GM23338 (cell line): ENCODE data around the gene KCNAB1.

Experiments
- CREB1 ChIP-seq: fragments of 250-450 bp; sonication (Bioruptor Pico); IDR thresholded peaks from 2 replicates; pipeline ENCODE4 v1.5.0; 2020; ENCODE audit warnings: low read depth, mild to moderate bottlenecking, moderate library complexity
- CTCF ChIP-seq, 2 experiments: fragments of 200-600 bp in 1 of 2; sonication (generic) in 1 of 2; conservative IDR thresholded peaks; 2 replicates each; pipeline versions ENCODE4 v1.5.1 to v1.6.1; 2016 to 2017; ENCODE audit warnings: antibody characterized with exemption in 2 of 2, low read depth in 2 of 2, mild to moderate bottlenecking in 2 of 2, moderate library complexity in 1 of 2
- ETS1 ChIP-seq: IDR thresholded peaks from 2 replicates; pipeline ENCODE4 v1.6.1; 2016; ENCODE audit warnings: antibody characterized with exemption
- EZH2 ChIP-seq: fragments of 200-600 bp; sonication (generic); IDR thresholded peaks from one replicate; pipeline ENCODE4 v1.8.0; 2017; ENCODE audit warnings: antibody characterized with exemption, mild to moderate bottlenecking, low read depth; ENCODE audit not compliant: unreplicated experiment
- EZH2phosphoT487 ChIP-seq: fragments of 200-600 bp; sonication (generic); IDR thresholded peaks from one replicate; pipeline ENCODE4 v1.8.1; 2018; ENCODE audit warnings: antibody characterized with exemption; ENCODE audit not compliant: unreplicated experiment
- JUNB ChIP-seq: IDR thresholded peaks from one replicate; pipeline ENCODE4 v1.6.1; 2016; ENCODE audit warnings: antibody characterized with exemption; ENCODE audit not compliant: unreplicated experiment
- NANOG ChIP-seq: IDR thresholded peaks from 2 replicates; pipeline ENCODE4 v1.6.1; 2016; ENCODE audit warnings: antibody characterized with exemption, borderline replicate concordance
- POLR2AphosphoS5 ChIP-seq: IDR thresholded peaks from 2 replicates; pipeline ENCODE4 v1.6.1; 2016; ENCODE audit warnings: antibody characterized with exemption, low read depth
- REST ChIP-seq: IDR thresholded peaks from one replicate; pipeline ENCODE4 v1.6.1; 2018; ENCODE audit warnings: antibody characterized with exemption; ENCODE audit not compliant: unreplicated experiment
- STAT1 ChIP-seq: IDR thresholded peaks from one replicate; pipeline ENCODE4 v1.6.1; 2016; ENCODE audit warnings: antibody characterized with exemption; ENCODE audit not compliant: unreplicated experiment
- ZNF114 ChIP-seq: fragments of 250-450 bp; sonication (Bioruptor Pico); IDR thresholded peaks from 2 replicates; pipeline ENCODE4 v1.5.0; 2020; ENCODE audit warnings: mild to moderate bottlenecking, moderate library complexity
- ZNF331 ChIP-seq: fragments of 250-450 bp; sonication (Bioruptor Pico); IDR thresholded peaks from 2 replicates; pipeline ENCODE4 v1.5.0; 2020; ENCODE audit warnings: low read depth, mild to moderate bottlenecking, moderate library complexity
- ZNF462 ChIP-seq: fragments of 250-450 bp; sonication (Bioruptor Pico); IDR thresholded peaks from 2 replicates; pipeline ENCODE4 v1.5.0; 2020; ENCODE audit warnings: mild to moderate bottlenecking, moderate library complexity

GRCh38 chr3:156552973-156553372, 432.6 kb downstream of the KCNAB1 start:
- TF ChIP-seq ZNF114 (CRISPR knock-in tag) (no peak), REST (no peak), CTCF (conservative IDR thresholded peaks at IDR 0.05; ENCODE audit: low read depth in 2 of 2) (no peak), CREB1 (CRISPR knock-in tag) (no peak), ETS1 (no peak), EZH2phosphoT487 (no peak), JUNB (no peak), EZH2 (no peak), POLR2AphosphoS5 (no peak), ZNF462 (no peak), ZNF331 (no peak), NANOG (no peak), STAT1 (no peak)
